SK-N-SH (cell line): ENCODE measurements around the gene ARHGAP44. TPM values are rescaled to one million over a fixed set of nuclear protein-coding genes. Genes with fewer than 3 reads are reported as not detected.

ENCODE experiments used
- CTCF ChIA-PET: fragments of 300-600, 350-600 bp; formaldehyde crosslinking; extraction: SDS; loops from one replicate; lab custom pipeline; 2021; lab: Yijun Ruan, JAX
- POLR2A ChIA-PET: fragments of 350-600 bp; sonication (Branson Sonifier 250); formaldehyde crosslinking; extraction: SDS; loops from one replicate; lab custom pipeline; 2020; ENCODE audit warnings: antibody characterized with exemption, inconsistent platforms; lab: Yijun Ruan, JAX
- DNase-seq: peaks from one replicate; pipeline ENCODE4 v3.0.0; 2012
- H2AFZ ChIP-seq: fragments of 200-600 bp; sonication (generic); 2 replicates; pipeline ENCODE4 v1.8.1; 2016; ENCODE audit warnings: antibody characterized with exemption, mild to moderate bottlenecking, low read depth
- H3F3A ChIP-seq: fragments of 200-600 bp; sonication (generic); replicated peaks from 2 replicates; pipeline ENCODE3; 2016; ENCODE audit warnings: antibody characterized with exemption, mild to moderate bottlenecking; ENCODE audit not compliant: insufficient read depth
- H3K27ac ChIP-seq, 2 experiments: fragments of 200-500 bp in 1 of 2; fragments of 200-600 bp in 1 of 2; sonication (Bioruptor generic) in 1 of 2; sonication (generic), shearing (Covaris generic) in 1 of 2; 2 replicates each; pipeline versions ENCODE4 v1.5.1 to v1.6.1; 2014 to 2016; ENCODE audit warnings: low read depth in 2 of 2, inconsistent platforms in 1 of 2, low read length in 1 of 2, mild to moderate bottlenecking in 1 of 2, mixed read lengths in 1 of 2
- H3K27me3 ChIP-seq: fragments of 200-600 bp; sonication (generic), shearing (Covaris generic); 2 replicates; pipeline ENCODE4 v1.6.1; 2016; ENCODE audit warnings: mixed run types; ENCODE audit not compliant: insufficient read depth
- H3K36me3 ChIP-seq, 2 experiments: fragments of 200-500 bp in 1 of 2; fragments of 200-600 bp in 1 of 2; sonication (Bioruptor generic) in 1 of 2; sonication (generic) in 1 of 2; replicated peaks in 1 of 2; 2 replicates each; pipeline versions ENCODE3 to v1.5.1; 2014 to 2016; ENCODE audit warnings: low read length in 1 of 2, mild to moderate bottlenecking in 1 of 2; ENCODE audit not compliant: insufficient read depth in 2 of 2, control insufficient read depth in 1 of 2
- H3K4me1 ChIP-seq, 2 experiments: fragments of 200-500 bp in 1 of 2; fragments of 200-600 bp in 1 of 2; sonication (Bioruptor generic) in 1 of 2; sonication (generic), shearing (Covaris generic) in 1 of 2; 2 replicates each; pipeline versions ENCODE4 v1.5.1 to v1.6.1; 2014 to 2016; ENCODE audit warnings: low read depth in 1 of 2, low read length in 1 of 2, mixed run types in 1 of 2; ENCODE audit not compliant: insufficient read depth in 2 of 2, control insufficient read depth in 1 of 2
- H3K4me2 ChIP-seq: fragments of 200-600 bp; sonication (generic), shearing (Covaris generic); 2 replicates; pipeline ENCODE4 v1.6.1; 2017; ENCODE audit warnings: mixed run types
- H3K4me3 ChIP-seq, 2 experiments: fragments of 200-500 bp in 1 of 2; fragments of 200-600 bp in 1 of 2; sonication (Bioruptor generic) in 1 of 2; sonication (generic), shearing (Covaris generic) in 1 of 2; 2 replicates each; pipeline versions ENCODE4 v1.5.1 to v1.8.1; 2014 to 2016; ENCODE audit warnings: low read depth in 2 of 2, inconsistent platforms in 1 of 2, low read length in 1 of 2, mild to moderate bottlenecking in 1 of 2, mixed read lengths in 1 of 2, moderate library complexity in 1 of 2
- H3K79me2 ChIP-seq: fragments of 200-600 bp; sonication (generic); 2 replicates; pipeline ENCODE4 v1.8.1; 2017; ENCODE audit warnings: mild to moderate bottlenecking; ENCODE audit not compliant: insufficient read depth
- H3K9ac ChIP-seq: fragments of 200-600 bp; sonication (generic); 2 replicates; pipeline ENCODE4 v1.6.1; 2017; ENCODE audit warnings: mixed run types
- H3K9me2 ChIP-seq: fragments of 200-600 bp; sonication (generic); 2 replicates; pipeline ENCODE4 v1.6.1; 2017; ENCODE audit warnings: mixed run types
- H3K9me3 ChIP-seq: fragments of 200-600 bp; sonication (generic); 2 replicates; pipeline ENCODE4 v1.6.1; 2017; ENCODE audit warnings: mixed run types, mild to moderate bottlenecking, moderate library complexity
- H4K20me1 ChIP-seq: fragments of 200-600 bp; sonication (generic); 2 replicates; pipeline ENCODE4 v1.6.1; 2017; ENCODE audit warnings: mild to moderate bottlenecking, mixed run types; ENCODE audit not compliant: insufficient read depth
- NRF1 ChIP-seq: IDR thresholded peaks from 2 replicates; pipeline ENCODE4 v1.6.1; 2012; ENCODE audit warnings: low read depth, mild to moderate bottlenecking, low read length
- SMC3 ChIP-seq: IDR thresholded peaks from 2 replicates; pipeline ENCODE4 v1.6.1; 2012; ENCODE audit warnings: low read depth, low read length, improper control_type of control experiment
- TEAD4 ChIP-seq: IDR thresholded peaks from 2 replicates; pipeline ENCODE4 v1.4.0; 2012; ENCODE audit warnings: mild to moderate bottlenecking, borderline replicate concordance; ENCODE audit not compliant: insufficient read depth
- YY1 ChIP-seq: IDR thresholded peaks from 2 replicates; pipeline ENCODE4 v1.4.0; 2012; ENCODE audit warnings: low read depth, mild to moderate bottlenecking
- WGBS: methylation state at CpG from one replicate; pipeline ENCODE4 v1.1.6; 2017; ENCODE audit warnings: low lambda C conversion rate; 5-methylcytosine and 5-hydroxymethylcytosine counted together
- polyA plus RNA-seq, 3 experiments: library from polyadenylated mRNA; depleted of rRNA; stranded (reverse); fragments of >200 nt; gene quantifications; 2 replicates each; pipeline ENCODE4 v1.2.3, GENCODE V29; 2012
- TF ChIP-seq, protein P1 (sequence below): IDR thresholded peaks from 2 replicates; pipeline ENCODE4; 2012
- TF ChIP-seq, protein P2 (sequence below): IDR thresholded peaks from 2 replicates; pipeline ENCODE4 v1.4.0; 2012; ENCODE audit warnings: low read depth, borderline replicate concordance
- TF ChIP-seq, protein P3 (sequence below): fragments of 150-350 bp; IDR thresholded peaks from 2 replicates; pipeline ENCODE4 v1.6.1; 2017; ENCODE audit warnings: antibody characterized with exemption, low read length, low read depth, borderline replicate concordance

The ARHGAP44 gene
- polyA plus RNA-seq, 1 of the 3 experiments (the other 2 are of a cell fraction) = 0.28 TPM

DNA sequence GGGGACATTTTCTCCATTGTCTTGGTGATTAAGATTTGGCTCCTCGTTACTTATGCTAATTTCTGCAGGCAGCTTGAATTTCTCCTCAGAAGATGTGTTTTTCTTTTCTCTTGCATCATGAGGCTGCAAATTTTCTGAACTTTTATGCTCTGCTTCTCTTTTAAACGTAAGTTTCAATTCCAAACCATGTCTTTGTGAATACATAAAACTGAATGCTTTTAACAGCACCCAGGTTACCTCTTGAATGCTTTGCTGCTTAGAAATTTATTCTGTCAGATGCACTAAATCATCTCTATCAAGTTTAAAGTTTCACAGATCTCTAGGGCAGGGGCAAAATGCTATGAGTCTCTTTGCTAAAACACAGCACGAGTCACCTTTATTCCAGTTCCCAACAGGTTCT is 19.4 kb downstream of the ARHGAP44 start:
- POLR2A ChIA-PET = no interaction called here
- H3K79me2 ChIP-seq = no peaks in the 10 kb centered on the region
- DNase-seq = no peak

DNA sequence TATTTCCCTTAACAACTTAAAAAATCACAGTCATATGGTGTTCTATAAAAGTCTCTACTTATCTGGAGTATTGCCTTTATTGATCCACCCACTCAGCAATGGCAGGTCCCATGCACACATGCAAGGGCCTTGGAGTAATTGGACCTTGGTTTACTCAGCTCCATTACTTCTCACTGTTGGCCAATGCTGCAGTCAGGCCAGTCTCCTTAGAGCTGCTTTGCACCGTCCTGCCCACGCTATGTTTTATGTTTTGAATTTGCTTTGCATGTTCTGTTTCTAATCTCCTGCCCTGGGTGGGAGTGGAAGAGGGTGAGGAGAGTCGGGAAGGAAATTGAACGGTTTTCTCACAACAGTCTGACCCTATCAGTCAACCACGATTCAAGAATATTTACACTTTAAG is 23.6 kb downstream of the ARHGAP44 start:
- Histone ChIP-seq H3K4me2 (no peak overlapping the region), H3K27me3 (no peaks in the 10 kb centered on the region; the same call in 1 of the 2 replicates), H2AFZ (no peak overlapping the region), H3K4me1 (no peaks in the 10 kb centered on the region), H3K9ac (no peak overlapping the region), H3K79me2 (no peaks in the 10 kb centered on the region), H3K4me3 (no peak overlapping the region), H4K20me1 (no peaks in the 10 kb centered on the region), H3K9me2 (no peaks in the 10 kb centered on the region), H3F3A (no peaks in the 10 kb centered on the region), H3K27ac (no peak overlapping the region), H3K9me3 (no peaks in the 10 kb centered on the region), H3K36me3 (no peaks in the 10 kb centered on the region)
- WGBS = 14% methylated on average over 5 of the region's 5 CpGs
- no peak for DNase-seq
- POLR2A ChIA-PET = no interaction called here
- CTCF ChIA-PET = no interaction called here
- TF ChIP-seq, protein P1, sequence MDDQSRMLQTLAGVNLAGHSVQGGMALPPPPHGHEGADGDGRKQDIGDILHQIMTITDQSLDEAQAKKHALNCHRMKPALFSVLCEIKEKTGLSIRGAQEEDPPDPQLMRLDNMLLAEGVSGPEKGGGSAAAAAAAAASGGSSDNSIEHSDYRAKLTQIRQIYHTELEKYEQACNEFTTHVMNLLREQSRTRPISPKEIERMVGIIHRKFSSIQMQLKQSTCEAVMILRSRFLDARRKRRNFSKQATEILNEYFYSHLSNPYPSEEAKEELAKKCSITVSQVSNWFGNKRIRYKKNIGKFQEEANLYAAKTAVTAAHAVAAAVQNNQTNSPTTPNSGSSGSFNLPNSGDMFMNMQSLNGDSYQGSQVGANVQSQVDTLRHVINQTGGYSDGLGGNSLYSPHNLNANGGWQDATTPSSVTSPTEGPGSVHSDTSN = no peak
- TF ChIP-seq YY1 = no peak
- no peak for TF ChIP-seq TEAD4

More for the DNA sequence above, 19.4 kb downstream of the ARHGAP44 start:
- Histone ChIP-seq H2AFZ (no peak overlapping the region), H3F3A (no peaks in the 10 kb centered on the region), H3K27ac (no peak overlapping the region), H3K9me3 (no peaks in the 10 kb centered on the region), H4K20me1 (no peaks in the 10 kb centered on the region), H3K4me1 (no peaks in the 10 kb centered on the region), H3K9me2 (no peaks in the 10 kb centered on the region), H3K9ac (no peak overlapping the region), H3K36me3 (no peaks in the 10 kb centered on the region), H3K27me3 (no peaks in the 10 kb centered on the region; the same call in 1 of the 2 replicates), H3K4me3 (no peak overlapping the region), H3K4me2 (no peak overlapping the region)
- TF ChIP-seq, protein P2, sequence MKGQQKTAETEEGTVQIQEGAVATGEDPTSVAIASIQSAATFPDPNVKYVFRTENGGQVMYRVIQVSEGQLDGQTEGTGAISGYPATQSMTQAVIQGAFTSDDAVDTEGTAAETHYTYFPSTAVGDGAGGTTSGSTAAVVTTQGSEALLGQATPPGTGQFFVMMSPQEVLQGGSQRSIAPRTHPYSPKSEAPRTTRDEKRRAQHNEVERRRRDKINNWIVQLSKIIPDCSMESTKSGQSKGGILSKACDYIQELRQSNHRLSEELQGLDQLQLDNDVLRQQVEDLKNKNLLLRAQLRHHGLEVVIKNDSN = no peak
- TF ChIP-seq SMC3 = no peak
- no peak for TF ChIP-seq TEAD4
- TF ChIP-seq, protein P1 = no peak
- TF ChIP-seq, protein P3, sequence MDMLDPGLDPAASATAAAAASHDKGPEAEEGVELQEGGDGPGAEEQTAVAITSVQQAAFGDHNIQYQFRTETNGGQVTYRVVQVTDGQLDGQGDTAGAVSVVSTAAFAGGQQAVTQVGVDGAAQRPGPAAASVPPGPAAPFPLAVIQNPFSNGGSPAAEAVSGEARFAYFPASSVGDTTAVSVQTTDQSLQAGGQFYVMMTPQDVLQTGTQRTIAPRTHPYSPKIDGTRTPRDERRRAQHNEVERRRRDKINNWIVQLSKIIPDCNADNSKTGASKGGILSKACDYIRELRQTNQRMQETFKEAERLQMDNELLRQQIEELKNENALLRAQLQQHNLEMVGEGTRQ = no peak
- no peak for TF ChIP-seq NRF1
- CTCF ChIA-PET = no interaction called here
- 8% methylated on average over 3 of the region's 3 CpGs for WGBS
